Panc1 (cell line): ENCODE results near the gene MORC2.

Source experiments
- CTCF ChIP-seq: fragments of 450-650 bp; IDR thresholded peaks from 2 replicates; pipeline ENCODE4 v1.5.1; 2017; ENCODE audit warnings: mild to moderate bottlenecking
- POLR2AphosphoS5 ChIP-seq: IDR thresholded peaks from 2 replicates; pipeline ENCODE4 v1.6.1; 2012; ENCODE audit warnings: mild to moderate bottlenecking, low read depth, low read length, moderate library complexity

- no peak for TF ChIP-seq CTCF
- peak; percentile 29 for TF ChIP-seq POLR2AphosphoS5
Observed at GRCh38 chr22:30968924-30969531, 454 bp upstream of the MORC2 start, which contains the start of gene TUG1.
